WTC11 (cell line): ENCODE data around the gene UBE2S.

ENCODE experiments used
- RORB ChIP-seq: fragments of 250-450 bp; sonication (Bioruptor Pico); IDR thresholded peaks from 2 replicates; pipeline ENCODE4 v1.9.0; 2021; ENCODE audit warnings: mild to moderate bottlenecking
- TF ChIP-seq, protein P1 (sequence below): fragments of 200-600 bp; IDR thresholded peaks from 2 replicates; pipeline ENCODE4 v1.8.0; 2022; ENCODE audit warnings: antibody characterized with exemption

DNA sequence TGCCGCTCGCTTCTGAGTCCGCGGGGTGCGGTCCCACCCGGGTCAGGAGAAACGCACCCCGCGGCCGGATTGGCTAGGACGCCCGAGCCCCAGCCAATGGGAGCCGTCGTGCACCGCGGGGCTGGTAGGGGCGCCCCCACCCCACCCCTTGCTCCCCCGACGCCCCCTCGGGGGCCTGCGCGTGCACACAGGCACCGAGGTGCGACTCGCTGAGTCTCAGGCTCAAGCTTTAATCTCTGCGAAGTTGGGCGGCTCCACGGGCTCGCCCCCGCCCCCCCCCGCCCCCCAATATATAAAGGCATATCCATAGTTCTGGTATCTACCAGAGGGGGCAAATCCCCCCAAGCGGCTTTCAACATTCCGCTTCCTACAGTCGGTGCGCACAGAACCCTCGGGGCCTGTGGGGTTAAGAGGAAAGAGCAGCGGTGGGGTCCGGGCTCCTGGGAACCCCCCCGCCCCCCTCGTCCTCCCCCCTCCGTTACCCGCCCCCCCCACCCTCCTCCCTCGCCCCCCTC is 52.8 kb downstream of the UBE2S start, which contains the start of gene COX6B2:
- TF ChIP-seq, protein P1, sequence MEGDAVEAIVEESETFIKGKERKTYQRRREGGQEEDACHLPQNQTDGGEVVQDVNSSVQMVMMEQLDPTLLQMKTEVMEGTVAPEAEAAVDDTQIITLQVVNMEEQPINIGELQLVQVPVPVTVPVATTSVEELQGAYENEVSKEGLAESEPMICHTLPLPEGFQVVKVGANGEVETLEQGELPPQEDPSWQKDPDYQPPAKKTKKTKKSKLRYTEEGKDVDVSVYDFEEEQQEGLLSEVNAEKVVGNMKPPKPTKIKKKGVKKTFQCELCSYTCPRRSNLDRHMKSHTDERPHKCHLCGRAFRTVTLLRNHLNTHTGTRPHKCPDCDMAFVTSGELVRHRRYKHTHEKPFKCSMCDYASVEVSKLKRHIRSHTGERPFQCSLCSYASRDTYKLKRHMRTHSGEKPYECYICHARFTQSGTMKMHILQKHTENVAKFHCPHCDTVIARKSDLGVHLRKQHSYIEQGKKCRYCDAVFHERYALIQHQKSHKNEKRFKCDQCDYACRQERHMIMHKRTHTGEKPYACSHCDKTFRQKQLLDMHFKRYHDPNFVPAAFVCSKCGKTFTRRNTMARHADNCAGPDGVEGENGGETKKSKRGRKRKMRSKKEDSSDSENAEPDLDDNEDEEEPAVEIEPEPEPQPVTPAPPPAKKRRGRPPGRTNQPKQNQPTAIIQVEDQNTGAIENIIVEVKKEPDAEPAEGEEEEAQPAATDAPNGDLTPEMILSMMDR, result no peak
- no peak for TF ChIP-seq RORB (CRISPR knock-in tag)
